ENCODE data around the gene DOK7.

- TF ChIP-seq EZH2 (IDR thresholded peaks at IDR 0.05; ENCODE audit: borderline replicate concordance, low read depth, low read length, severe bottlenecking) (no peak), CTCF (IDR thresholded peaks at IDR 0.05; ENCODE audit: borderline replicate concordance, extremely low read depth, low read length, poor library complexity, severe bottlenecking) (no peak)
Measured at GRCh38 chr4:3533423-3533820, 70.3 kb downstream of the DOK7 start.
